ENCODE results near the gene VSNL1.

VSNL1 gene

GRCh38 chr2:17579605-17580318 is 39.3 kb downstream of the VSNL1 start:
- H3K4me3 ChIP-seq (ENCODE audit: low read depth, low read length) = no peak overlapping the region
- no peak for TF ChIP-seq CTCF (IDR thresholded peaks at IDR 0.05; ENCODE audit: control insufficient read depth, extremely low read depth, insufficient read depth)
- DNase-seq (ENCODE audit: low read depth) = no peak

GRCh38 chr2:17580319-17580715 is 39.8 kb downstream of the VSNL1 start:
- TF ChIP-seq CTCF (IDR thresholded peaks at IDR 0.05; ENCODE audit: control insufficient read depth, extremely low read depth, insufficient read depth) = no peak
- H3K4me3 ChIP-seq (ENCODE audit: low read depth, low read length) = no peak overlapping the region
- DNase-seq (ENCODE audit: low read depth) = no peak

GRCh38 chr2:17581831-17582230 is 41.3 kb downstream of the VSNL1 start:
- no peak for TF ChIP-seq CTCF (IDR thresholded peaks at IDR 0.05; ENCODE audit: control insufficient read depth, extremely low read depth, insufficient read depth)
- DNase-seq (ENCODE audit: low read depth) = no peak
- no peak overlapping the region for H3K4me3 ChIP-seq (ENCODE audit: low read depth, low read length)

DNA sequence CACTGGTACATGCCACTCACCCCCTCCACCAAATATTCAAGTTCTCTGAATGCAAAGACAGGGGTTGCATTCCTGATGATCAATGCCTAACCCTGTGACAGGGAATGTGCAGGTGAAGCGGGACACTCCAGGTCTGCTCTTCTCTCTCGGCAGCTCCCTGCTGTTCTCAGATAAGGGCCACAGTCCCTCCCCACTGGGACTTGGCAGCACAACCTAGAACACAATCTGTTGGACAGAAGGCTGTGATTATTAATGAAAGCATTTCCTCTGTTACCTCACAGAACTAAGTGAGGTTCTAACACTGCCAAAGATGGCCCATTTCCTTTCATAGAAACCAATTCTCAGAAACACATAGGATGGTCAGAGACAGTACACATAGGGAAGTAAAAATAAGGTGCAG is 42.7 kb downstream of the VSNL1 start:
- DNase-seq (ENCODE audit: low read depth) = no peak
- no peak for TF ChIP-seq CTCF (IDR thresholded peaks at IDR 0.05; ENCODE audit: control insufficient read depth, extremely low read depth, insufficient read depth)

GRCh38 chr2:17583646-17584045 is 43.1 kb downstream of the VSNL1 start:
- no peak overlapping the region for H3K4me3 ChIP-seq (ENCODE audit: low read depth, low read length)
- TF ChIP-seq CTCF (IDR thresholded peaks at IDR 0.05; ENCODE audit: control insufficient read depth, extremely low read depth, insufficient read depth) = no peak
- no peak for DNase-seq (ENCODE audit: low read depth)

More for the DNA sequence above, 42.7 kb downstream of the VSNL1 start:
- no peak overlapping the region for H3K4me3 ChIP-seq (ENCODE audit: low read depth, low read length)

- TF ChIP-seq CTCF (IDR thresholded peaks at IDR 0.05; ENCODE audit: control insufficient read depth, extremely low read depth, insufficient read depth) = no peak
- DNase-seq (ENCODE audit: low read depth) = no peak
- H3K4me3 ChIP-seq (ENCODE audit: low read depth, low read length) = no peak overlapping the region
These were observed 44.2 kb downstream of the VSNL1 start for GRCh38 chr2:17584689-17585088.

GRCh38 chr2:17587469-17587868 is 47.0 kb downstream of the VSNL1 start:
- no peak overlapping the region for H3K4me3 ChIP-seq (ENCODE audit: low read depth, low read length)
- DNase-seq (ENCODE audit: low read depth) = no peak
- TF ChIP-seq CTCF (IDR thresholded peaks at IDR 0.05; ENCODE audit: control insufficient read depth, extremely low read depth, insufficient read depth) = no peak

All from LNCaP clone FGC (cell line).